Measurements from ENCODE around the gene PDE1A. TPM values are rescaled to one million over a fixed set of nuclear protein-coding genes. Genes with fewer than 3 reads are reported as not detected.

Gene PDE1A
- total and polyA plus RNA-seq, 4 donors, result 0.64 to 5.2 (median 1.7) TPM

GRCh38 chr2:182298456-182298855, 128.4 kb downstream of the PDE1A start:
- WGBS, result 75% methylated on average over 4 of the region's 4 CpGs
- TF ChIP-seq YY1 (IDR thresholded peaks at IDR 0.05) (no peak), RXRA (IDR thresholded peaks at IDR 0.05) (no peak), TAF1 (conservative IDR thresholded peaks at IDR 0.05) (no peak), NR2F2 (IDR thresholded peaks at IDR 0.05) (no peak), MAX (IDR thresholded peaks at IDR 0.05) (no peak), FOXA1 (IDR thresholded peaks at IDR 0.05) (no peak), FOXA2 (IDR thresholded peaks at IDR 0.05) (no peak), HNF4G (IDR thresholded peaks at IDR 0.05) (no peak)

GRCh38 chr2:182291296-182291695, 135.5 kb downstream of the PDE1A start:
- Histone ChIP-seq H3K27ac (ENCODE audit: low read depth in 1 of 2, low read length in 2 of 2) (no peak overlapping the region), H3K27me3 (ENCODE audit: control insufficient read depth in 4 of 4, insufficient read depth in 4 of 4, low read length in 3 of 4) (peaks cover 0 to 4% (median 0%) of the 10 kb centered on the region in 4 donors), H3K4me1 (ENCODE audit: control insufficient read depth in 4 of 4, insufficient read depth in 4 of 4, low read length in 3 of 4) (no peaks in the 10 kb centered on the region), H3K9me3 (ENCODE audit: control insufficient read depth in 4 of 4, low read length in 3 of 4) (no peaks in the 10 kb centered on the region), H3K36me3 (ENCODE audit: control insufficient read depth in 4 of 4, insufficient read depth in 3 of 4, low read depth in 1 of 4, low read length in 3 of 4) (no peaks in the 10 kb centered on the region), H3K4me3 (ENCODE audit: low read depth in 1 of 3, low read length in 3 of 3) (no peak overlapping the region), H3K9ac (ENCODE audit: low read depth in 1 of 2, low read length in 2 of 2) (no peak overlapping the region)
- no peak for DNase-seq (ENCODE audit: low spot score)
- TF ChIP-seq EGR1 (IDR thresholded peaks at IDR 0.05; ENCODE audit: low read depth in 2 of 2) (no peak), ZBTB33 (IDR thresholded peaks at IDR 0.05) (no peak), HNF4G (IDR thresholded peaks at IDR 0.05) (no peak), JUND (IDR thresholded peaks at IDR 0.05) (no peak), ATF3 (IDR thresholded peaks at IDR 0.05) (no peak), REST (IDR thresholded peaks at IDR 0.05) (no peak), NR2F2 (IDR thresholded peaks at IDR 0.05) (no peak), CTCF (IDR thresholded peaks at IDR 0.05; ENCODE audit: low read depth, low read length, missing input control) (no peak), FOXA1 (IDR thresholded peaks at IDR 0.05) (no peak), TAF1 (conservative IDR thresholded peaks at IDR 0.05) (no peak), GABPA (IDR thresholded peaks at IDR 0.05 in 1 of 2, conservative IDR thresholded peaks at IDR 0.05 in 1 of 2) (no peak), SP1 (IDR thresholded peaks at IDR 0.05) (no peak), YY1 (IDR thresholded peaks at IDR 0.05) (no peak), RXRA (IDR thresholded peaks at IDR 0.05) (no peak), HNF4A (conservative IDR thresholded peaks at IDR 0.05) (no peak), RAD21 (IDR thresholded peaks at IDR 0.05) (no peak), FOXA2 (IDR thresholded peaks at IDR 0.05) (no peak), MAX (IDR thresholded peaks at IDR 0.05) (no peak)
- 42% methylated on average over 1 of the region's 1 CpG for WGBS

More at GRCh38 chr2:182298456-182298855, 128.4 kb downstream of the PDE1A start:
- H3K4me3 ChIP-seq (ENCODE audit: low read depth in 1 of 3, low read length in 3 of 3), result no peak overlapping the region
- H3K27ac ChIP-seq (ENCODE audit: low read depth in 1 of 2, low read length in 2 of 2), result no peak overlapping the region
- peaks cover 0 to 2% (median 0%) of the 10 kb centered on the region in 4 donors for H3K9me3 ChIP-seq (ENCODE audit: control insufficient read depth in 4 of 4, low read length in 3 of 4)
- H3K36me3 ChIP-seq (ENCODE audit: control insufficient read depth in 4 of 4, insufficient read depth in 3 of 4, low read depth in 1 of 4, low read length in 3 of 4), result no peaks in the 10 kb centered on the region
- peaks cover 0 to 4% (median 0%) of the 10 kb centered on the region in 4 donors for H3K27me3 ChIP-seq (ENCODE audit: control insufficient read depth in 4 of 4, insufficient read depth in 4 of 4, low read length in 3 of 4)
- no peak overlapping the region for H3K9ac ChIP-seq (ENCODE audit: low read depth in 1 of 2, low read length in 2 of 2)
- H3K4me1 ChIP-seq (ENCODE audit: control insufficient read depth in 4 of 4, insufficient read depth in 4 of 4, low read length in 3 of 4), result no peaks in the 10 kb centered on the region
- DNase-seq (ENCODE audit: low spot score), result no peak
